ENCODE results near the gene PHACTR2.

Gene PHACTR2

GRCh38 chr6:143877584-143878271, 200.0 kb downstream of the PHACTR2 start:
- TF ChIP-seq CTCF (IDR thresholded peaks at IDR 0.05; ENCODE audit: low read depth, low read length, missing control alignments): no peak
- no peak overlapping the region for H3K4me3 ChIP-seq (ENCODE audit: low read depth, low read length)
- no peak for DNase-seq (ENCODE audit: low read depth)

- no peak for TF ChIP-seq CTCF (IDR thresholded peaks at IDR 0.05; ENCODE audit: low read depth, low read length, missing control alignments)
- no peak overlapping the region for H3K4me3 ChIP-seq (ENCODE audit: low read depth, low read length)
- DNase-seq (ENCODE audit: low read depth): no peak
Measured at GRCh38 chr6:143878272-143878760, 200.6 kb downstream of the PHACTR2 start.

DNA sequence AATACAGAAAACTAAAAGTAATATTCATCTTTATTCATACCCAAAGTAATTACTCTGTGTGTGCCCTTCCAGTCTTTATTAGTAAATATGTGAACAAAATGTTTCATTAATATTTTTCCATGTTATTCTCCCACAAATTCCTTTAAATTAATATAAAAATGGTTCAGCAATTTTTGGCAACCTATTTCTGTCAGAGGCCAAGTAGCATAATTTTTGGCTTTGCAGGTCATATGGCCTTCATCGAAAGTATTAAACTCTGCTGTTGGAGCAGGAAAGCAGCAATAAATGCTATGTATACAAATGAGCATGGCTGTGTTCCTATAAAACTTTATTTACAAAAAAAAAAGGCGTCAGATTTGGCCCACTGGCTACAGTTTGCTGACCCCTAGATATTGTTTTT, 202.6 kb downstream of the PHACTR2 start:
- no peak for DNase-seq (ENCODE audit: low read depth)
- no peak for TF ChIP-seq CTCF (IDR thresholded peaks at IDR 0.05; ENCODE audit: low read depth, low read length, missing control alignments)
- no peak overlapping the region for H3K4me3 ChIP-seq (ENCODE audit: low read depth, low read length)

Measured in GM12864 (cell line).